Liver (tissue), 3 donors: ENCODE results near the gene ZNF496.

ENCODE experiments used
- CTCF ChIP-seq: fragments of 150-350 bp; IDR thresholded peaks from 2 replicates; pipeline ENCODE4 v1.5.1; 2017; ENCODE audit warnings: improper control_type of control experiment, low read depth, low read length; ENCODE audit not compliant: missing input control
- FOXA1 ChIP-seq: IDR thresholded peaks from 2 replicates; pipeline ENCODE4 v1.6.1; 2016; ENCODE audit warnings: antibody characterized with exemption
- FOXA2 ChIP-seq: IDR thresholded peaks from 2 replicates; pipeline ENCODE4 v1.6.1; 2016; ENCODE audit warnings: antibody characterized with exemption
- GABPA ChIP-seq, 2 donors: IDR thresholded peaks in 1 of 2; conservative IDR thresholded peaks in 1 of 2; 2 replicates each; pipeline ENCODE4 v1.6.1; 2016; ENCODE audit warnings: antibody characterized with exemption in 2 of 2, mild to moderate bottlenecking in 1 of 2, moderate library complexity in 1 of 2
- HNF4A ChIP-seq, 2 donors: conservative IDR thresholded peaks; 2 replicates each; pipeline ENCODE4 v1.6.1; 2016; ENCODE audit warnings: antibody characterized with exemption in 2 of 2, mild to moderate bottlenecking in 2 of 2
- JUND ChIP-seq, 2 donors: IDR thresholded peaks; 2 replicates each; pipeline ENCODE4 v1.6.1; 2016; ENCODE audit warnings: antibody characterized with exemption in 2 of 2
- RAD21 ChIP-seq, 2 donors: IDR thresholded peaks; 2 replicates each; pipeline ENCODE4 v1.6.1; 2016; ENCODE audit warnings: antibody characterized with exemption in 2 of 2, mild to moderate bottlenecking in 2 of 2
- REST ChIP-seq: IDR thresholded peaks from 2 replicates; pipeline ENCODE4 v1.6.1; 2016; ENCODE audit warnings: antibody characterized with exemption, mild to moderate bottlenecking
- RXRA ChIP-seq, 2 donors: IDR thresholded peaks; 2 replicates each; pipeline ENCODE4 v1.6.1; 2017 to 2018; ENCODE audit warnings: antibody characterized with exemption in 2 of 2, mild to moderate bottlenecking in 1 of 2
- SP1 ChIP-seq: IDR thresholded peaks from 2 replicates; pipeline ENCODE4 v1.6.1; 2018; ENCODE audit warnings: antibody characterized with exemption, mild to moderate bottlenecking
- TAF1 ChIP-seq: conservative IDR thresholded peaks from 2 replicates; pipeline ENCODE4 v1.6.1; 2016; ENCODE audit warnings: antibody characterized with exemption, mild to moderate bottlenecking
- YY1 ChIP-seq: IDR thresholded peaks from 2 replicates; pipeline ENCODE4 v1.6.1; 2016; ENCODE audit warnings: antibody characterized with exemption, mild to moderate bottlenecking
- TF ChIP-seq, protein P1 (sequence below): IDR thresholded peaks from 2 replicates; pipeline ENCODE4 v1.6.1; 2016; ENCODE audit warnings: antibody characterized with exemption
- TF ChIP-seq, protein P2 (sequence below): IDR thresholded peaks from 2 replicates; pipeline ENCODE4 v1.6.1; 2016; ENCODE audit warnings: antibody characterized with exemption
- donor health status: healthy.
- donor health status: healthy.

DNA sequence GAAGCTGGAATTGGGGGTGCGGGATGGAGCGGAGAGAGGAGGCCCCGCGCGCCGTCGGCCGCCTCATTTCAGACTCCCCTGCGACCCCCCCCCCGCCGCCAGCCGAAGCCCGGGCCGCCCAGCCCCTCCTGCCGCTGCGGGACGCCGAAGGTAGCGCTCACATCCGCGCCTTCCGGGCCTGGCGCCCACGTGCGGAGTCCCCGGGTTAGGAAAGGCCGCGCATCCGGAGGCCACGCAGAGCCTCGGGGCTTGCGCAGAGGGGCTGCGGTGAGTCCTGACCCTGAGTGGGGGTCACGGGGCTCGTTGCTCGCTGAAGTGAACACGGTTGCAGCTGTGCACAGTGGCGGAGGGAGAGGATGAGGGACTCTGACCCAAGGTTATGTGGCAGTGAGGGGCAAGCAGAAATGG, 552 bp upstream of the ZNF496 start:
- TF ChIP-seq SP1 (no peak), RXRA (IDR thresholded peaks at IDR 0.05) (no peak), CTCF (no peak), YY1 (no peak), RAD21 (IDR thresholded peaks at IDR 0.05) (no peak), HNF4A (conservative IDR thresholded peaks at IDR 0.05) (no peak), REST (no peak), GABPA (IDR thresholded peaks at IDR 0.05 in 1 of 2, conservative IDR thresholded peaks at IDR 0.05 in 1 of 2) (no peak), JUND (IDR thresholded peaks at IDR 0.05) (no peak), FOXA2 (no peak), FOXA1 (no peak), TAF1 (no peak)
- TF ChIP-seq, protein P1, sequence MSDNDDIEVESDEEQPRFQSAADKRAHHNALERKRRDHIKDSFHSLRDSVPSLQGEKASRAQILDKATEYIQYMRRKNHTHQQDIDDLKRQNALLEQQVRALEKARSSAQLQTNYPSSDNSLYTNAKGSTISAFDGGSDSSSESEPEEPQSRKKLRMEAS: no peak
- TF ChIP-seq, protein P2, sequence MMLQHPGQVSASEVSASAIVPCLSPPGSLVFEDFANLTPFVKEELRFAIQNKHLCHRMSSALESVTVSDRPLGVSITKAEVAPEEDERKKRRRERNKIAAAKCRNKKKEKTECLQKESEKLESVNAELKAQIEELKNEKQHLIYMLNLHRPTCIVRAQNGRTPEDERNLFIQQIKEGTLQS: no peak
